ENCODE results near the gene CIAO3.

DNA sequence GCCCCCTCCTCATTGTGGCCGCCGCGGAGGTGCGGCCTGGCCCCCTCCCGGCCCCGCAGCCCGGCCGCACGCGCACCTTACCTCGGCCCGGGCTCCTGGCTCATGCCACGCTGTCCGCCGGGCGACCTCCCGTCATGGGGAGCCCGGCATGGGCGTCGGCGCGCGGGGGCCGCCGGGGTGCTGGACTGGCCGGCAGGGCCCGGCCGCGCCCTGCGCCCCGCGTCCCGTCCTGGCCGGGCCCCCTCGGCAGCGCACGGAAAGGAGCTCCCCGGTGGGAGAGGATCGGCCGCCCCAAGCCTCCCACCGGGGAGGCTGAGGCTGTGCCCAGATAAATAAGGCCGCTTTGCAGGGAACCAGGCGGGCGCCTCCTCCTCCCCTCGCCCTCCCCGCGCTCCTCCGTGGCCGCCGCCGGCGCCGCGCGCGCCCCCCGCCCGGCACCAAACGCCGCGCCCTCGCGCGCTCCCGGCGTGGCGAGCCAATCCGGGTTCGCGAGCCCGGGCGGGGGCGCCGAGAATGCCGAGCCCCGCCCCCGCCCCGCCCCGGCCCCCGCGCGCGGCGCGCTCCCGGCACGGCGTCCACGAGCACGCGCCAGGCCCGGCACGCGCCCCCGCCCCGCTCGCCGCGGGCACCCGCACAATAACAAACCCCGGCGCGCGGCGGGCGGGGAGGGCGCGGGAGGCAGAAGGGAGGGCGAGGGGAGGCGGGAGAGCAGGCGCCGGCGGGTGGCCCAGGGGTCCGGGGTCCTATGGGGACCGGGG, 35.2 kb downstream of the CIAO3 start, which contains the start of gene FBXL16:
- TF ChIP-seq CTCF (IDR thresholded peaks at IDR 0.05), result no peak
- TF ChIP-seq ZFX (IDR thresholded peaks at IDR 0.05; ENCODE audit: borderline replicate concordance), result no peak

Data from 22Rv1 (cell line).